Occipital lobe (tissue), 2 donors: ENCODE measurements around the gene SPEM1. TPM values are rescaled to one million over a fixed set of nuclear protein-coding genes. Genes with fewer than 3 reads are reported as not detected.
A peak's percentile ranks its signal among the peaks of the same experiment; 100 is the strongest.

ENCODE experiments used
- DNase-seq: peaks from one replicate; lab custom pipeline; 2025; lab: John Stamatoyannopoulos, UW
- total RNA-seq: library from RNA; depleted of rRNA; stranded (reverse); fragments of >200 nt; gene quantifications from one replicate; pipeline ENCODE4 v1.2.3, GENCODE V29; 2014

Gene SPEM1
- not detected for total RNA-seq

DNA sequence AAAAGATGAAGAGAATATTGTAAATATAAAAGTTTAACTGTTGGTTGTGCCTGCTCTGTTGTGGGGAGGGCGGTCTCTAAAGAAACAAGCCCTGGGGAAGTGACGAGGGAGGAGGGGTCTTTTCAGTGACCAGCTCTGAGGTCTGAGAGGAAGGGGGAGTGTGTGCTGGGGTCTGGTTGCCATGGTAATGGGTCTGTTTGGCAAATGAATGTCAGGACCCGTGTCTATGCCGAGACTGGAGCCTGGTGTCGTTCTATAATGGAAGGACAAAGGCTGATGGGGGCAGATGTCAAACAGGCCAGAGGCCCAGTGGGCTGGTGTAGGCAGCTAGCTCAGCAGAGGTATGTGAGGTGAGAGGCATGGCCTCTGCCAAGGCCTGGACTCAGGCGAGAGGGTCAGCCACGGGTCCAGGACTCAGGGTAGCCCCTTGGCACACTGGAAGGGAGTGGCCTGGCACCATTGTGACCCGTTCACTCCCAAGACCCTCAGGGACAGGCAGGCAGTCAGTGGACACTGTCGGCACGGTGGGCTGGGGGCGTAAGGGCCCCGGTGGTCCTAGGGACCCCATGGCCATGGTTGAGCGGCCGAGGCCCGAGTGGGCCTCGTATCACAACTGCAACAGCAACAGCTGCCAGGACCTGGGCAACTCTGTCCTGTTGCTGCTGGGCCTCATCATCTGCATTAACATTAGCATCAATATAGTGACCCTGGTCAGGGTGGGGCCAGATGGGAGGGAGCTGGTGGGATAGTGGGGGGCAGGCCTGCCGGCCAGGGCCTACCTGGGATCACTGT is at the start of gene SPEM1:
Gene SPEM1 (plus strand): TSS at position 506 of the 792 bp plus-strand sequence. CDS start 61 bp downstream, at position 567.
- DNase-seq = no peak

- no peak for DNase-seq
Observed at GRCh38 chr17:7370853-7371252, 49.3 kb upstream of the SPEM1 start.

DNA sequence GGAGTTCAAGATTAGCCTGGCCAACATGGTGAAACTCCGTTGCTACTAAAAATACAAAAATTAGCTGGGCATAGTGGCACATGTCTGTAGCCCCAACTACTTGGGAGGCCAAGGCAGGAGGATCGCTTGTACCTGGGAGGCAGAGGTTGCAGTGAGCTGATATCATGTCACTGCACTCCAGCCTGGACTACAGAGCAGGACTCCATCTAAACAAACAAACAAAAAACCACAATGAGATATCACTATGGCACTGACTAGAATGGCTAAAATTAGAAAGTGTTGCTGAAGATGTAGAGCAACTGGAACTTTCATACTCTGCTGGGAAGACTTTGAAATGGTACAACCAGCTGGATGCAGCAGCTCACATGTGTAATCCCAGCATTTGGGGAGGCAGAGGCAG is 45.8 kb upstream of the SPEM1 start:
- no peak for DNase-seq

DNA sequence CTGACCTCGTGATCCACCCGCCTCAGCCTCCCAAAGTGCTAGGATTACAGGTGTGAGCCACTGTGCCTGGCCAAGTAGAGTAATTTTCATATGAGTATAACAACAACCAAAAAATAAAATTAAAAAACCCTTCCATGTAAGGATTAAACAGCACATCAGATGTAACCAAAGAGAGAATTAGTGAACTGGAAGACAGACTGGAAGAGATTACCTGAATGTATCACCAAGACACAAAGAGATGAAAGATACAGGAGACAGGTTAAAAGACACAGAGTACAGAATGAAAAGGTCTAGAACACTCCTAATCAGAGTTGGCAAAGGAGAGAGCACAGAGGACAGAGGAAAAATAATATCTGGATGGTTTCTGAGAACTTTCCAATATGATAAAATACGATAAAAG is 41.0 kb upstream of the SPEM1 start:
- DNase-seq = no peak

- DNase-seq = no peak
Observed at GRCh38 chr17:7380321-7380720, 39.8 kb upstream of the SPEM1 start.

DNA sequence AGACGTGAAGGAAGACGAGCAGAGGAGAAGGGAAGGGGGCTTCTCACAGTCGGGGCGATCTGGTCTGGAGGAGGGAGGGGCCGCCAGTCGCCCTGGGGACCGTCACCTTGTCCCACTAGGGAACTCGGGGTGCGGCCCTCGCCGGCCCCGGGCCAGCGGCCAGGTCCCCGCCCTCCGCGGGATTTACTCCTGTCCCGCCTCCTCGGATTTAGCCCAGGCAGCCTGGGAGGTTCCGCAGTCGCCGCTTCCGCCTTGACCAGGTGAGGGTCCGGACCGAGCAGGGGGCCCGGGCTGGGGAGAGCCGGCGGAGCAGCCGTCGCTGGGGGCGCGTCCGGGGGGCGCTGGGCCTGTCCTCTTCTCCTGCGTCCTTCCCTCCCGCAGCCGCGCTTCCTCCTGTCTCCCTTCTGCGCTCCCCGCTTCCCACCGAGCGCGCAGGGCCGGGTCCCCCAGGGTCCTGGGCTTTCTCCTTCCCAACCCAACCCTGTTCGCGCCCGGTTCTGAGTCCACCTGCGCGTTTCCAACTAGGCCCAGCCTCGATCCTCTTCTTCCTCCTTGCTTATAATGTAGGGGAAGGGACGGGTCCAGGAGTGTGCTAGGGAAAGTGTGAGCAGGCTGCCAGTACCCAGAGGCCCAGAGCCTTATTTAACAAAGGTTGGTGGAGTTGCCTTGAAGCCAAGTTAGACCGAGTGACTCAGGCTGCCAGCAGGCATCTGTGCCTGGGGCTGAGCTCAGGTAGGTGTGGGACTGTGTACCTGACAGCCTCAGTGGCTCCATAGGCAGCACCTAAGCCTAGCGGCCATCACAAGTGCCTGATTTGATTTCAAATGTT is 39.1 kb upstream of the SPEM1 start, which contains the start of gene TNK1:
Gene TNK1 (plus strand): TSS at position 235 of the 829 bp plus-strand sequence. CDS start 1,838 bp downstream, outside the sequence.
- DNase-seq = no peak

DNA sequence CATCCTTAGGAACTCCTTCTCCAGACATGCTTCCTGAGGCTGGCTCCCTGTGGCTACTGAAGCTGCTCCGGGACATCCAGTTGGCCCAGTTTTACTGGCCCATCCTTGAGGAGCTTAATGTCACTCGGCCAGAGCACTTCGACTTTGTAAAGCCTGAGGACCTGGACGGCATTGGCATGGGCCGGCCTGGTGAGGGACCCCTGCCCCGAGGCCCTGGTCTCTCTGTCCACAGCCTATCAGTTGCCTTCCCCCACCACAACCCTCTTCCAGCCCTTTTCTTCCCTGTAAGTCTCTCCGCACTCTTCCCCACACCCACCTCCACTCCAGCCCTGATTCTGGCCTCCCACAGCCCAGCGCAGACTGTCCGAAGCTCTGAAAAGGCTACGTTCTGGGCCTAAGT is 37.2 kb upstream of the SPEM1 start:
- DNase-seq = no peak

- no peak for DNase-seq
Observed at GRCh38 chr17:7383371-7383741, 36.8 kb upstream of the SPEM1 start.

- DNase-seq = peak; percentile 46
Observed at GRCh38 chr17:7383742-7384488, 36.2 kb upstream of the SPEM1 start.

- DNase-seq = no peak
Observed at GRCh38 chr17:7384489-7385081, 35.5 kb upstream of the SPEM1 start.

- no peak for DNase-seq
Observed at GRCh38 chr17:7388856-7389255, 31.3 kb upstream of the SPEM1 start.

DNA sequence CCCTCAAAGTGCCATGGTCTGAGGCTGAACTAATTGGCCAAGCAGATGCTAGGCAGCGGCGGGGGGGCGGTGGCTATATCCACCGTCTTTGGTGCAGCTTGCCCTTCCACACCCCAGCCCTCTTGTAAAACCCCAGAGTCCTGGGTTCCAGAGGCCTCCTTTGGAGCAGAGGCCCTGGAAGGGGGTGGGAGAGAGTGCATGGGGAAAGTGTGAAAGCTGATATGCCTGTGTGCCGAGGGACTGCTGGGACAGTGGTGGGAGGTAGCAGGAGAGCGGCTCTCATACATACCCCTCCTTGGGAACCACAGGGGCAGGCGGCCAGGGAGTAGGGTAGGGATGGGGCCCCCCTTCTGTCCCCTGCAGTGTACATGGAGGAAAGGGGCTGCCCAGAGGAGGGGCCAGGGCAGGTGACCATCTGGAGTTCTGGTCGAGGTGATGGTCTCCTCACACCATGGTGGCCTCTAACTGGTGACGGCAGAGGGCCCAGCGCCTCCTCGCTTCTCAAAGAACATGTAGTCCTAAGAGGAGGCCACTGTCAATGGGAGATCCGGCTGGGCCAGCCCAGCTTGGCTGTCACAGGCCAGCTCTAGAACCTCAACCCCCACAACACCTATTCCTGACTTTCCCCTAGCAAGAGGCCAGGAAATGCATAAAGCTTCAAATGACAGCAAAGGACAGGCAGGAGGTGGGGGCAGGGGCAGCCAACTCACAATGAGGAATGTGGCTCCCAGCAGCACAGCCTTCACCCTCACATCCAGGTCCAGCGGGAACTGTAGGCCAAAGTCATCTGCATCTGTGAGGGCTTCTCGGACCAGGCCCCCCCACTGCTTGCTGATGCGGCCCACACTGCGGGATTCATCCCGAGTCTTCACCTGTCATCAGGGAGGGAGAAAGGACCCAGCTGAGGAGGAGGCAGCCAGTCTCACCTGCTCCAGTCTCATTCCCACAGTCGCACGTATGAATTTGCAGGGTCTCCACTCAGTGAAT is 29.9 kb upstream of the SPEM1 start:
- no peak for DNase-seq

- DNase-seq = no peak
Observed at GRCh38 chr17:7391307-7391706, 28.8 kb upstream of the SPEM1 start.

DNA sequence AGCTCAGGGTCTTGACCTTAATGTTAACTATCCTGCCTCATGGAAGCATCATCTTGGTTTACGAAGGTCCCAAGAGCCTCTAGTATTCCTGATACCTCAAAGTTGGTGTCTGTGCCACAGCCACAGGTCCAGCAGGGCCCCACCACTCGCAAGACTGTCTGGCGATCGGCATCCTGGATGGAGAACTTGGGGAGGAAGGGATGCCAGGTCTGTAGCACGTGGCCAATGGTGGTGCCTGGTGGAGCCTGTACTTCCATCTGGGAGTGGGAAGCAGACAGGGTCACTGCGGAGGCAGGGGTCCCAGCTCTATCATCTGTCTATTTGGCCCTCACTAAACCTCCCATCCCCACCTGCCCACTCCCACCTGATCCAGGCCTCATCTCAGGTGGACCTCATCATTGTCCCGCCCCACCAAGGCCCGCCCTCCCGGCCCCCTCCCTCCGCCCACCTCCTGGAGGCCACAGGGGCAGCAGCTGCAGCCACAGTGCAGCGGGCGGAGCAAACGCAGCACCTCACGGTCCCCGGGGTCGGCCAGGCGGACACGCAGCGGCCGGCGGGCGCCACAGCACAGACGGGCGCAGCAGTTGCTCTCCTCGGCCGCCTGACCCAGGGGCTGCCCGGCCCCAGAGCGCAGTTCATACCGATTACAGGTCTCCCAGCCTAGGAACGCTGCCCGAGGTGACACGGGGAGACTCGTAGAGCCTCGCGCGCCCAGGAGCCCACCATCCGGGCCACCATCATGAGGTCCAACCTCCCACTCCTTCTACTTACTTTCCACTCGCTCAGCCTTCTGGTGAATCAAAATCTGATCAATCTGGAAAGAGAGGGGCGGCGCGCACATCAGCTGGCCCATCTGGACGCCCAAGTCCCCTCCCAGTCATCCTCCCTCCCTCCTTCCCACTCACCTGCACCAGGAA is 27.2 kb upstream of the SPEM1 start:
- DNase-seq = no peak

- no peak for DNase-seq
Observed at GRCh38 chr17:7393613-7394451, 26.3 kb upstream of the SPEM1 start.

- DNase-seq = peak; percentile 76
Observed at GRCh38 chr17:7394452-7395191, 25.5 kb upstream of the SPEM1 start, which contains the start of gene PLSCR3. TSS of gene PLSCR3 (minus strand) at chr17:7394525. CDS start at chr17:7394110, 415 bp downstream.

DNA sequence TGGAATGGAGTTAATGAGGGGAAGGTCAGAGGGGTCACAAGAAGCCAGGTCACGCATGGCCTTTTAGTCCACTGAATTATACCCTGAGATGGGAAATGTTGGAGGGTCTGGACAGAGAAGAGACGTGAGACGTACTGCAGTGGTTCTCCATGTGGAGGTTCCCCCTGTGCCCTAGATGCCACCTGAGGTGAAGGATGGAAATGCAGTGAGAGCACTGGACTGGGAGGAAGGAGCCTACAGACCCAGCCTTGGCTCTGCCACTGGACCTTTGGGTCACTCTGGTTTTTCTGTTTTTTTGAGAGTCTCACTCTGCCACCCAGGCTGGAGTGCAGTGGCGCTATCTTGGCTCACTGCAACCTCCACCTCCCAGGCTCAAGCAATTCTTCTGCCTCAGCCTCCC is 24.0 kb upstream of the SPEM1 start:
- no peak for DNase-seq
